Measurements from ENCODE around the gene SCAPER. TPM values are rescaled to one million over a fixed set of nuclear protein-coding genes. Genes with fewer than 3 reads are reported as not detected.
"Not testable (repeated sequence)": the region's sequence is repeated elsewhere in the genome, so short reads cannot be mapped to it uniquely, and the experiment has no call there.

The SCAPER gene
- total RNA-seq, 1 experiment from 2014 or later = 21.5 TPM

GRCh38 chr15:76861815-76862397 is 43.2 kb downstream of the SCAPER start:
- ChIA-PET POLR2A (ENCODE audit: low non-redundant PET) (no interaction called here), CTCF (no interaction called here)
- intact Hi-C loops (cut with micrococcal nuclease; ENCODE audit: unreplicated experiment) = no loop called here

GRCh38 chr15:76860201-76860600 is 44.9 kb downstream of the SCAPER start:
- Histone ChIP-seq H3K36me3 (ENCODE audit: insufficient read depth, low read length, poor library complexity, severe bottlenecking) (no peaks in the 10 kb centered on the region), H3K9me3 (ENCODE audit: low read depth, low read length, poor library complexity, severe bottlenecking) (no peaks in the 10 kb centered on the region), H3K27ac (ENCODE audit: low read depth, low read length, poor library complexity, severe bottlenecking) (no peak overlapping the region), H3K4me1 (ENCODE audit: insufficient read depth, low read length, poor library complexity, severe bottlenecking) (peaks cover 4% of the 10 kb centered on the region), H3K4me3 (ENCODE audit: low read depth, low read length, poor library complexity, severe bottlenecking) (no peak overlapping the region), H3K27me3 (replicated peaks; ENCODE audit: insufficient read depth, low read depth, low read length, poor library complexity) (no peaks in the 10 kb centered on the region)
- no TSS peak for BruUV-seq (replicated peaks)
- CTCF ChIA-PET = no interaction called here
- POLR2A ChIA-PET (ENCODE audit: low non-redundant PET) = no interaction called here
- DNase-seq (ENCODE audit: low spot score) = no peak
- TF ChIP-seq CTCF (conservative IDR thresholded peaks at IDR 0.05; ENCODE audit: low read depth, low read length) = no peak
- no peak for TF ChIP-seq EZH2 (IDR thresholded peaks at IDR 0.05; ENCODE audit: borderline replicate concordance, low read depth, low read length, poor library complexity, severe bottlenecking)
- intact Hi-C loops (cut with micrococcal nuclease; ENCODE audit: unreplicated experiment) = no loop called here

More at GRCh38 chr15:76861815-76862397, 43.2 kb downstream of the SCAPER start:
- BruUV-seq (replicated peaks) = no TSS peak
- Histone ChIP-seq H3K4me3 (ENCODE audit: low read depth, low read length, poor library complexity, severe bottlenecking) (no peak overlapping the region), H3K36me3 (ENCODE audit: insufficient read depth, low read length, poor library complexity, severe bottlenecking) (no peaks in the 10 kb centered on the region), H3K27me3 (replicated peaks; ENCODE audit: insufficient read depth, low read depth, low read length, poor library complexity) (no peaks in the 10 kb centered on the region), H3K4me1 (ENCODE audit: insufficient read depth, low read length, poor library complexity, severe bottlenecking) (peaks cover 4% of the 10 kb centered on the region), H3K27ac (ENCODE audit: low read depth, low read length, poor library complexity, severe bottlenecking) (no peak overlapping the region), H3K9me3 (ENCODE audit: low read depth, low read length, poor library complexity, severe bottlenecking) (no peaks in the 10 kb centered on the region)
- no peak for TF ChIP-seq EZH2 (IDR thresholded peaks at IDR 0.05; ENCODE audit: borderline replicate concordance, low read depth, low read length, poor library complexity, severe bottlenecking)
- TF ChIP-seq CTCF (conservative IDR thresholded peaks at IDR 0.05; ENCODE audit: low read depth, low read length) = no peak
- DNase-seq (ENCODE audit: low spot score) = peak; percentile 14

GRCh38 chr15:76850367-76850766 is 54.8 kb downstream of the SCAPER start:
- CTCF ChIA-PET = not testable (repeated sequence)

GRCh38 chr15:76846782-76847181 is 58.4 kb downstream of the SCAPER start:
- no TSS peak for BruUV-seq (replicated peaks)
- no peaks in the 10 kb centered on the region for H3K27me3 ChIP-seq (replicated peaks; ENCODE audit: insufficient read depth, low read depth, low read length, poor library complexity)
- no peak overlapping the region for H3K27ac ChIP-seq (ENCODE audit: low read depth, low read length, poor library complexity, severe bottlenecking)
- intact Hi-C loops (cut with micrococcal nuclease; ENCODE audit: unreplicated experiment) = loop anchor here (10.0 kb wide), 1 partner anchor 512 kb away; the partner anchor contains the start of gene ISL2
- TF ChIP-seq CTCF (conservative IDR thresholded peaks at IDR 0.05; ENCODE audit: low read depth, low read length) = no peak
- no peak for TF ChIP-seq EZH2 (IDR thresholded peaks at IDR 0.05; ENCODE audit: borderline replicate concordance, low read depth, low read length, poor library complexity, severe bottlenecking)
- peaks cover 10% of the 10 kb centered on the region for H3K4me1 ChIP-seq (ENCODE audit: insufficient read depth, low read length, poor library complexity, severe bottlenecking)
- no peak overlapping the region for H3K4me3 ChIP-seq (ENCODE audit: low read depth, low read length, poor library complexity, severe bottlenecking)
- no peak for DNase-seq (ENCODE audit: low spot score)
- H3K36me3 ChIP-seq (ENCODE audit: insufficient read depth, low read length, poor library complexity, severe bottlenecking) = peaks cover 5% of the 10 kb centered on the region
- ChIA-PET CTCF (no interaction called here), POLR2A (ENCODE audit: low non-redundant PET) (no interaction called here)
- peaks cover 3% of the 10 kb centered on the region for H3K9me3 ChIP-seq (ENCODE audit: low read depth, low read length, poor library complexity, severe bottlenecking)

More at GRCh38 chr15:76850367-76850766, 54.8 kb downstream of the SCAPER start:
- H3K9me3 ChIP-seq (ENCODE audit: low read depth, low read length, poor library complexity, severe bottlenecking) = peaks cover 12% of the 10 kb centered on the region
- BruUV-seq (replicated peaks); H3K27ac ChIP-seq (ENCODE audit: low read depth, low read length, poor library complexity, severe bottlenecking); H3K27me3 ChIP-seq (replicated peaks; ENCODE audit: insufficient read depth, low read depth, low read length, poor library complexity); H3K36me3 ChIP-seq (ENCODE audit: insufficient read depth, low read length, poor library complexity, severe bottlenecking); POLR2A ChIA-PET (ENCODE audit: low non-redundant PET); H3K4me3 ChIP-seq (ENCODE audit: low read depth, low read length, poor library complexity, severe bottlenecking); H3K4me1 ChIP-seq (ENCODE audit: insufficient read depth, low read length, poor library complexity, severe bottlenecking); intact Hi-C loops (cut with micrococcal nuclease; ENCODE audit: unreplicated experiment); DNase-seq (ENCODE audit: low spot score): not testable (repeated sequence)
